ENCODE measurements around the gene EXT2.
A peak's percentile ranks its signal among the peaks of the same experiment; 100 is the strongest.

The EXT2 gene

GRCh38 chr11:44267006-44267749 lies 171.7 kb downstream of the EXT2 start:
- Histone ChIP-seq H4K20me1 (ENCODE audit: insufficient read depth, low read length, poor library complexity, severe bottlenecking) (no peaks in the 10 kb centered on the region), H3K9me3 (ENCODE audit: insufficient read depth, low read depth, low read length) (no peaks in the 10 kb centered on the region), H3K9ac (ENCODE audit: low read depth, low read length, poor library complexity, severe bottlenecking) (no peak overlapping the region), H3K4me3 (ENCODE audit: low read length, poor library complexity, severe bottlenecking) (no peak overlapping the region), H3K4me1 (ENCODE audit: insufficient read depth, low read length, poor library complexity, severe bottlenecking) (peaks cover 15% of the 10 kb centered on the region), H3F3A (ENCODE audit: low read depth) (no peaks in the 10 kb centered on the region), H3K27me3 (ENCODE audit: insufficient read depth, low read length, poor library complexity, severe bottlenecking) (no peaks in the 10 kb centered on the region), H3K36me3 (ENCODE audit: insufficient read depth, low read length) (no peaks in the 10 kb centered on the region), H2AFZ (ENCODE audit: low read length) (no peak overlapping the region), H3K79me2 (ENCODE audit: insufficient read depth, low read length) (no peaks in the 10 kb centered on the region), H3K9me2 (replicated peaks; ENCODE audit: low read depth, low read length) (no peaks in the 10 kb centered on the region), H3K4me2 (ENCODE audit: low read depth, low read length, poor library complexity, severe bottlenecking) (no peak overlapping the region)
- no peak for TF ChIP-seq EZH2phosphoT487 (IDR thresholded peaks at IDR 0.05; ENCODE audit: borderline replicate concordance)
- TF ChIP-seq, protein P1, sequence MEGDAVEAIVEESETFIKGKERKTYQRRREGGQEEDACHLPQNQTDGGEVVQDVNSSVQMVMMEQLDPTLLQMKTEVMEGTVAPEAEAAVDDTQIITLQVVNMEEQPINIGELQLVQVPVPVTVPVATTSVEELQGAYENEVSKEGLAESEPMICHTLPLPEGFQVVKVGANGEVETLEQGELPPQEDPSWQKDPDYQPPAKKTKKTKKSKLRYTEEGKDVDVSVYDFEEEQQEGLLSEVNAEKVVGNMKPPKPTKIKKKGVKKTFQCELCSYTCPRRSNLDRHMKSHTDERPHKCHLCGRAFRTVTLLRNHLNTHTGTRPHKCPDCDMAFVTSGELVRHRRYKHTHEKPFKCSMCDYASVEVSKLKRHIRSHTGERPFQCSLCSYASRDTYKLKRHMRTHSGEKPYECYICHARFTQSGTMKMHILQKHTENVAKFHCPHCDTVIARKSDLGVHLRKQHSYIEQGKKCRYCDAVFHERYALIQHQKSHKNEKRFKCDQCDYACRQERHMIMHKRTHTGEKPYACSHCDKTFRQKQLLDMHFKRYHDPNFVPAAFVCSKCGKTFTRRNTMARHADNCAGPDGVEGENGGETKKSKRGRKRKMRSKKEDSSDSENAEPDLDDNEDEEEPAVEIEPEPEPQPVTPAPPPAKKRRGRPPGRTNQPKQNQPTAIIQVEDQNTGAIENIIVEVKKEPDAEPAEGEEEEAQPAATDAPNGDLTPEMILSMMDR (conservative IDR thresholded peaks at IDR 0.05; ENCODE audit: low read length), result no peak

DNA sequence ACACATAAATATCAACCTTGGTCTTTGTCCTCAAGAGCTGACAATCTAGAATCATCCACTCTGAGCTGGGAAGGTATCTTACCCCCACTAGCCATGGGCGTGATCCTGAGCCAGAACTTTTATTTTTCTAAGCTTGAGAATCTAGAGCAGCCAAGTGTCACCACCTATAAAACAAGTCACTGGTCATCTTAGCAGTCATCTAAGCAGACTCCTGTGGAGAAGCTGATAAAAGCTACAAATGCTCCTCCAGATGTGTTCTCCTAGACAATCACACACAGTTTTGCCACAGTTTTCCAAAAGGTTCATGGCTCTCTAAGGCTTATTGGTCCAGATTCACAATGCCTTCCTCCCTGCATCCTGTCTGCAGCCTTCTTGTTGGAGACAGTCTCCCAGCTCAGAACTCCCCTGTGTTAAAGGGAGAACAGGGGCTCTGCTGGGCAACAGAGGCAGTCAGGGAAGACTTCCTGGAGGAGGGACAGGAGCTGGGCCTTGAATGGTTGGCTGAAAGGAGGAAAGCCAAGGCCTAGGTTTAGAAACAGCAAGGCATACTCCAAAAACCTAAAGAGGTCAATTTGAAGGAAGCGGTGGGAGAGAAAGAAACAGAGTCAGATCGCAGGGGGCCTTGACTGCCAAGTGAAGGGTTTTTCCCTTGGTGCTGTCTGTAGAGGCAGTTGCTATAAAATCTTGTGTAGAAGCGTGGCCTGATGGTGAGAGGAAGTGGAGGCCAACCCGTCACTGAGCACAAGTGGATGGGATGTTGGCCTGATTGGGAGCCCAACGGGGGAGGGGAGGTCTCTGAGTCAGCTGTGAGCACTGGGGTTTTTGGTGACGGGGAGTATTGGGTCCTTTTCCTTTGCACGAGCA lies 172.5 kb downstream of the EXT2 start:
- no peak overlapping the region for H3K4me3 ChIP-seq (ENCODE audit: low read length, poor library complexity, severe bottlenecking)
- H4K20me1 ChIP-seq (ENCODE audit: insufficient read depth, low read length, poor library complexity, severe bottlenecking), result no peaks in the 10 kb centered on the region
- H3K9ac ChIP-seq (ENCODE audit: low read depth, low read length, poor library complexity, severe bottlenecking), result peak overlapping the region; percentile 23
- H3K36me3 ChIP-seq (ENCODE audit: insufficient read depth, low read length), result no peaks in the 10 kb centered on the region
- no peaks in the 10 kb centered on the region for H3K79me2 ChIP-seq (ENCODE audit: insufficient read depth, low read length)
- no peaks in the 10 kb centered on the region for H3K27me3 ChIP-seq (ENCODE audit: insufficient read depth, low read length, poor library complexity, severe bottlenecking)
- no peaks in the 10 kb centered on the region for H3F3A ChIP-seq (ENCODE audit: low read depth)
- 0 out of 2 replicates have a peak overlapping the region, but pooled peaks have one; percentile 10 for H2AFZ ChIP-seq (ENCODE audit: low read length)
- H3K4me2 ChIP-seq (ENCODE audit: low read depth, low read length, poor library complexity, severe bottlenecking), result peak overlapping the region; percentile 47
- H3K9me2 ChIP-seq (replicated peaks; ENCODE audit: low read depth, low read length), result no peaks in the 10 kb centered on the region
- TF ChIP-seq, protein P1 (conservative IDR thresholded peaks at IDR 0.05; ENCODE audit: low read length), result no peak
- no peak for TF ChIP-seq EZH2phosphoT487 (IDR thresholded peaks at IDR 0.05; ENCODE audit: borderline replicate concordance)
- peaks cover 15% of the 10 kb centered on the region for H3K4me1 ChIP-seq (ENCODE audit: insufficient read depth, low read length, poor library complexity, severe bottlenecking)
- H3K9me3 ChIP-seq (ENCODE audit: insufficient read depth, low read depth, low read length), result no peaks in the 10 kb centered on the region

- H3K79me2 ChIP-seq (ENCODE audit: insufficient read depth, low read length), result no peaks in the 10 kb centered on the region
- TF ChIP-seq EZH2phosphoT487 (IDR thresholded peaks at IDR 0.05; ENCODE audit: borderline replicate concordance), result no peak
- TF ChIP-seq, protein P1 (conservative IDR thresholded peaks at IDR 0.05; ENCODE audit: low read length), result no peak
- H3K9me3 ChIP-seq (ENCODE audit: insufficient read depth, low read depth, low read length), result no peaks in the 10 kb centered on the region
- 0 out of 2 replicates have a peak overlapping the region, but pooled peaks have one; percentile 10 for H2AFZ ChIP-seq (ENCODE audit: low read length)
- H3K4me3 ChIP-seq (ENCODE audit: low read length, poor library complexity, severe bottlenecking), result no peak overlapping the region
- no peaks in the 10 kb centered on the region for H4K20me1 ChIP-seq (ENCODE audit: insufficient read depth, low read length, poor library complexity, severe bottlenecking)
- H3K36me3 ChIP-seq (ENCODE audit: insufficient read depth, low read length), result no peaks in the 10 kb centered on the region
- H3K4me2 ChIP-seq (ENCODE audit: low read depth, low read length, poor library complexity, severe bottlenecking), result peak overlapping the region; percentile 47
- H3K4me1 ChIP-seq (ENCODE audit: insufficient read depth, low read length, poor library complexity, severe bottlenecking), result peaks cover 15% of the 10 kb centered on the region
- H3F3A ChIP-seq (ENCODE audit: low read depth), result no peaks in the 10 kb centered on the region
- H3K9ac ChIP-seq (ENCODE audit: low read depth, low read length, poor library complexity, severe bottlenecking), result peak overlapping the region; percentile 5
- no peaks in the 10 kb centered on the region for H3K9me2 ChIP-seq (replicated peaks; ENCODE audit: low read depth, low read length)
- H3K27me3 ChIP-seq (ENCODE audit: insufficient read depth, low read length, poor library complexity, severe bottlenecking), result no peaks in the 10 kb centered on the region
These were observed 173.2 kb downstream of the EXT2 start for GRCh38 chr11:44268614-44269080.

Data from Loucy (cell line).